Dermis microvascular lymphatic vessel endothelial cell (primary cell): ENCODE measurements around the gene EDNRA. TPM values are rescaled to one million over a fixed set of nuclear protein-coding genes. Genes with fewer than 3 reads are reported as not detected.

ENCODE experiments used
- DNase-seq, 2 donors: peaks; one replicate each; pipeline versions ENCODE4 v3.0.0 to v3.0.0-alpha.2; 2010; ENCODE audit warnings: low read depth in 2 of 2
- total RNA-seq: library from RNA; depleted of rRNA; stranded (reverse); fragments of >200 nt; gene quantifications from 2 replicates; pipeline ENCODE4 v1.2.1, GENCODE V29; 2014

Gene EDNRA
- total RNA-seq, 1 donor from 2014 or later: not detected

- no peak for DNase-seq
These were observed 108.7 kb downstream of the EDNRA start for GRCh38 chr4:147589586-147589985.

DNA sequence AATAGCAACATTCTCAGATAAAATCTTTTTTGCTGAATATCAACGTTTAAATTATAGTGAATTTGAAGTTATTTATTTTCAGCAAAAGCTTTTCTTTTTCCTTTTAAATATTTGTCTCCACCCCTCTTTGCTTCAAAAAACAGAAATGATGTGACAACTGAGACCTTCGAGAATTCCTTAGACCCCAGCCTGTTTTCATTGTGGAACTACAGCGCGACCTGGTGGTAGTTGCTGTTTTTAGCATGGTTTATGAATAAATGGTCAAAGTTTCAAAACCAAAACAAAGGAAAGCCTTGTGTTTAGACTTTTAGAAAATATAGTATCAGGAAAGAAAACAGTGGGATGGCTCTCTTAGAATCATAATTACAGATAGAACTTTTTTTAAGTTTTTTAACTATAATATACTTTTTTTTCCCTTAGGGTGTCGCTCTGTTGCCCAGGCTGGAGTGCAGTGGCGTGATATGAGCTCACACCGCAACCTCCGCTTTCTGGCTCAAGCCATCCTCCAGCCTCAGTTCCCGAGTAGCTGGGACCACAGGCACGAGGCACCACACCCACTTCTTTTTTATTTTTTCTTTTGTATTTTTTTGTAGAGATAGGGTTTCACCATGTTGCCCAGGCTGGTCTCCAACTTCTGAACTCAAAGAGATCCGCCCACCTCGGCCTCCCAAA is 109.5 kb downstream of the EDNRA start:
- DNase-seq: peak; percentile 35 to 64

- no peak for DNase-seq
These were observed 110.2 kb downstream of the EDNRA start for GRCh38 chr4:147591106-147591505.

DNA sequence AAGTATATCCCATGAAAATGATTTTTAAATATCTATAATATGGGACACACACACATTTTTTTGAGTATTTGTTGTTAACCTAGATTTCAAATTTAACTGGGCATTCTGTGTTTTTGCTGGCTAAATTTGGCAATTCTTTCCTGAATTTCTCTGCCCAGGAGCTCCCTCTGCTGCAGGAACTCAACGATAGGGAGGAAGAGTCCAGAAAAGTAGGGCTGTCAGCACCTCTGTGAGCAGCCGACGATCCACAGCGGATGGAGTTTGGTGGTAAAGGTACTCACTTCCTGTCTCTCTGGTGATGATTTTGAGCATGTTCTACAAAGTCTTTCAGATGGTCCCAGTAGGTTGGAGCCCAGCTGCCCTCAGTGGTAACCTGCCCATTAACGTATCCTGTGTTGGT is 113.2 kb downstream of the EDNRA start:
- no peak for DNase-seq

Other genes with a start within 250 kb of the EDNRA start
- gene TMEM184C, start 136.3 kb downstream of the EDNRA start, total RNA-seq: 23.2 and 30.1 TPM in 2 replicates
- gene PRMT9, start 203.1 kb downstream of the EDNRA start, total RNA-seq: 9.4 and 10.1 TPM in 2 replicates